ENCODE results near the gene EPB41L4A.

Gene EPB41L4A

GRCh38 chr5:112413611-112414010 is 5.5 kb downstream of the EPB41L4A start:
- no peaks in the 10 kb centered on the region for H3F3A ChIP-seq (ENCODE audit: low read depth)
- H4K20me1 ChIP-seq (ENCODE audit: insufficient read depth, low read length, poor library complexity, severe bottlenecking): no peaks in the 10 kb centered on the region
- no peaks in the 10 kb centered on the region for H3K4me1 ChIP-seq (ENCODE audit: insufficient read depth, low read length, poor library complexity, severe bottlenecking)
- no peaks in the 10 kb centered on the region for H3K9me3 ChIP-seq (ENCODE audit: insufficient read depth, low read depth, low read length)
- H3K36me3 ChIP-seq (ENCODE audit: insufficient read depth, low read length): no peaks in the 10 kb centered on the region
- H3K79me2 ChIP-seq (ENCODE audit: insufficient read depth, low read length): no peaks in the 10 kb centered on the region
- H3K4me3 ChIP-seq (ENCODE audit: low read length, poor library complexity, severe bottlenecking): no peak overlapping the region
- H3K9me2 ChIP-seq (replicated peaks; ENCODE audit: low read depth, low read length): no peaks in the 10 kb centered on the region
- no peaks in the 10 kb centered on the region for H3K27me3 ChIP-seq (ENCODE audit: insufficient read depth, low read length, poor library complexity, severe bottlenecking)
- H3K4me2 ChIP-seq (ENCODE audit: low read depth, low read length, poor library complexity, severe bottlenecking): no peak overlapping the region
- no peak overlapping the region for H3K9ac ChIP-seq (ENCODE audit: low read depth, low read length, poor library complexity, severe bottlenecking)
- no peak overlapping the region for H2AFZ ChIP-seq (ENCODE audit: low read length)
- TF ChIP-seq CTCF (conservative IDR thresholded peaks at IDR 0.05; ENCODE audit: low read length): no peak
- no peak for TF ChIP-seq EZH2phosphoT487 (IDR thresholded peaks at IDR 0.05; ENCODE audit: borderline replicate concordance)

- H3K9me3 ChIP-seq (ENCODE audit: insufficient read depth, low read depth, low read length): no peaks in the 10 kb centered on the region
These were observed 6.7 kb downstream of the EPB41L4A start for GRCh38 chr5:112412346-112412745.

GRCh38 chr5:112411903-112412302 is 7.2 kb downstream of the EPB41L4A start:
- H3K4me1 ChIP-seq (ENCODE audit: insufficient read depth, low read length, poor library complexity, severe bottlenecking): no peaks in the 10 kb centered on the region
- no peaks in the 10 kb centered on the region for H3K9me3 ChIP-seq (ENCODE audit: insufficient read depth, low read depth, low read length)
- H3K4me3 ChIP-seq (ENCODE audit: low read length, poor library complexity, severe bottlenecking): no peak overlapping the region
- no peak overlapping the region for H3K9ac ChIP-seq (ENCODE audit: low read depth, low read length, poor library complexity, severe bottlenecking)
- H3K9me2 ChIP-seq (replicated peaks; ENCODE audit: low read depth, low read length): no peaks in the 10 kb centered on the region
- no peaks in the 10 kb centered on the region for H3K36me3 ChIP-seq (ENCODE audit: insufficient read depth, low read length)
- no peaks in the 10 kb centered on the region for H4K20me1 ChIP-seq (ENCODE audit: insufficient read depth, low read length, poor library complexity, severe bottlenecking)
- no peak overlapping the region for H3K4me2 ChIP-seq (ENCODE audit: low read depth, low read length, poor library complexity, severe bottlenecking)
- H3K79me2 ChIP-seq (ENCODE audit: insufficient read depth, low read length): no peaks in the 10 kb centered on the region
- H3K27me3 ChIP-seq (ENCODE audit: insufficient read depth, low read length, poor library complexity, severe bottlenecking): no peaks in the 10 kb centered on the region
- no peak for TF ChIP-seq CTCF (conservative IDR thresholded peaks at IDR 0.05; ENCODE audit: low read length)
- no peak for TF ChIP-seq EZH2phosphoT487 (IDR thresholded peaks at IDR 0.05; ENCODE audit: borderline replicate concordance)
- H2AFZ ChIP-seq (ENCODE audit: low read length): no peak overlapping the region
- no peaks in the 10 kb centered on the region for H3F3A ChIP-seq (ENCODE audit: low read depth)

More at GRCh38 chr5:112412346-112412745, 6.7 kb downstream of the EPB41L4A start:
- Histone ChIP-seq H3K9me2 (replicated peaks; ENCODE audit: low read depth, low read length) (no peaks in the 10 kb centered on the region), H3K9ac (ENCODE audit: low read depth, low read length, poor library complexity, severe bottlenecking) (no peak overlapping the region), H3K79me2 (ENCODE audit: insufficient read depth, low read length) (no peaks in the 10 kb centered on the region), H3K4me2 (ENCODE audit: low read depth, low read length, poor library complexity, severe bottlenecking) (no peak overlapping the region), H3K36me3 (ENCODE audit: insufficient read depth, low read length) (no peaks in the 10 kb centered on the region), H3K27me3 (ENCODE audit: insufficient read depth, low read length, poor library complexity, severe bottlenecking) (no peaks in the 10 kb centered on the region), H4K20me1 (ENCODE audit: insufficient read depth, low read length, poor library complexity, severe bottlenecking) (no peaks in the 10 kb centered on the region), H3K4me1 (ENCODE audit: insufficient read depth, low read length, poor library complexity, severe bottlenecking) (no peaks in the 10 kb centered on the region), H3K4me3 (ENCODE audit: low read length, poor library complexity, severe bottlenecking) (no peak overlapping the region), H3F3A (ENCODE audit: low read depth) (no peaks in the 10 kb centered on the region), H2AFZ (ENCODE audit: low read length) (no peak overlapping the region)
- TF ChIP-seq EZH2phosphoT487 (IDR thresholded peaks at IDR 0.05; ENCODE audit: borderline replicate concordance) (no peak), CTCF (conservative IDR thresholded peaks at IDR 0.05; ENCODE audit: low read length) (no peak)
